H9 (cell line): ENCODE data around the gene BORCS6. TPM values are rescaled to one million over a fixed set of nuclear protein-coding genes. Genes with fewer than 3 reads are reported as not detected.

Source experiments
- DNase-seq: peaks from one replicate; pipeline ENCODE4 v3.0.0-alpha.2; 2017
- H2AFZ ChIP-seq: one replicate; pipeline ENCODE4 v1.6.1; 2013; ENCODE audit warnings: mild to moderate bottlenecking, low read length, control low read depth, moderate library complexity
- H2AK5ac ChIP-seq: 2 replicates; pipeline ENCODE4 v1.6.1; 2013; ENCODE audit warnings: low read length, control low read depth, mixed read lengths; ENCODE audit not compliant: insufficient read length
- H2BK120ac ChIP-seq: one replicate; pipeline ENCODE4 v1.6.1; 2013; ENCODE audit warnings: low read depth, mild to moderate bottlenecking, low read length, control low read depth, inconsistent platforms; ENCODE audit not compliant: poor library complexity, severe bottlenecking
- H2BK12ac ChIP-seq: 2 replicates; pipeline ENCODE4 v1.6.1; 2013; ENCODE audit warnings: low read length, control low read depth, mixed read lengths, low read depth; ENCODE audit not compliant: insufficient read length
- H2BK15ac ChIP-seq: 2 replicates; pipeline ENCODE4 v1.6.1; 2013; ENCODE audit warnings: low read depth, low read length, control low read depth
- H2BK20ac ChIP-seq: one replicate; pipeline ENCODE4 v1.6.1; 2013; ENCODE audit warnings: low read depth, mild to moderate bottlenecking, low read length, control low read depth, inconsistent platforms; ENCODE audit not compliant: poor library complexity, severe bottlenecking
- H2BK5ac ChIP-seq: 2 replicates; pipeline ENCODE4 v1.6.1; 2013; ENCODE audit warnings: low read length, control low read depth, mixed read lengths; ENCODE audit not compliant: insufficient read length
- H3K14ac ChIP-seq: 2 replicates; pipeline ENCODE4 v1.6.1; 2013; ENCODE audit warnings: low read length, control low read depth; ENCODE audit not compliant: insufficient read depth
- H3K18ac ChIP-seq: 2 replicates; pipeline ENCODE4 v1.6.1; 2013; ENCODE audit warnings: low read depth, mild to moderate bottlenecking, mixed read lengths, low read length, control low read depth; ENCODE audit not compliant: insufficient read length
- H3K23ac ChIP-seq: 2 replicates; pipeline ENCODE4 v1.6.1; 2013; ENCODE audit warnings: low read length, control low read depth, mixed read lengths, low read depth; ENCODE audit not compliant: insufficient read length
- H3K23me2 ChIP-seq: 2 replicates; pipeline ENCODE4 v1.6.1; 2013; ENCODE audit warnings: low read depth, mild to moderate bottlenecking, mixed read lengths, low read length, control low read depth; ENCODE audit not compliant: insufficient read length, poor library complexity, severe bottlenecking
- H3K27ac ChIP-seq: 2 replicates; pipeline ENCODE4 v1.5.1; 2013; ENCODE audit warnings: low read length, control low read depth, mixed read lengths, low read depth; ENCODE audit not compliant: insufficient read length
- H3K27me3 ChIP-seq: 2 replicates; pipeline ENCODE4 v1.6.1; 2013; ENCODE audit warnings: low read length, control low read depth, inconsistent platforms; ENCODE audit not compliant: insufficient read depth
- H3K4ac ChIP-seq: 2 replicates; pipeline ENCODE4 v1.6.1; 2013; ENCODE audit warnings: low read depth, mild to moderate bottlenecking, control low read depth, inconsistent platforms, low read length, moderate library complexity
- H3K4me1 ChIP-seq: 2 replicates; pipeline ENCODE4 v1.6.1; 2013; ENCODE audit warnings: low read length, control low read depth, inconsistent platforms; ENCODE audit not compliant: insufficient read depth
- H3K4me2 ChIP-seq: 2 replicates; pipeline ENCODE4 v1.6.1; 2013; ENCODE audit warnings: low read length, control low read depth, mixed read lengths; ENCODE audit not compliant: insufficient read length, insufficient read depth
- H3K56ac ChIP-seq: 2 replicates; pipeline ENCODE4 v1.6.1; 2013; ENCODE audit warnings: low read depth, mild to moderate bottlenecking, mixed read lengths, low read length, control low read depth; ENCODE audit not compliant: insufficient read length
- H3K79me1 ChIP-seq: 2 replicates; pipeline ENCODE4 v1.6.1; 2013; ENCODE audit warnings: low read depth, mild to moderate bottlenecking, moderate library complexity, low read length, control low read depth, inconsistent platforms; ENCODE audit not compliant: insufficient read depth, poor library complexity, severe bottlenecking
- H3K79me2 ChIP-seq: 2 replicates; pipeline ENCODE4 v1.6.1; 2013; ENCODE audit warnings: low read length, control low read depth, inconsistent platforms; ENCODE audit not compliant: insufficient read depth
- H3K9ac ChIP-seq: 2 replicates; pipeline ENCODE4 v1.6.1; 2013; ENCODE audit warnings: low read length, control low read depth, mixed read lengths; ENCODE audit not compliant: insufficient read length; ENCODE audit errors: extremely low read depth
- H3K9me3 ChIP-seq: one replicate; pipeline ENCODE4 v1.6.1; 2013; ENCODE audit warnings: low read depth, low read length, inconsistent platforms; ENCODE audit not compliant: control insufficient read depth
- H3T11ph ChIP-seq: one replicate; pipeline ENCODE4 v1.6.1; 2013; ENCODE audit warnings: mild to moderate bottlenecking, low read length, control low read depth, inconsistent platforms
- H4K20me1 ChIP-seq: one replicate; pipeline ENCODE4 v1.6.1; 2013; ENCODE audit not compliant: control insufficient read depth, insufficient read length, insufficient read depth
- H4K5ac ChIP-seq: 2 replicates; pipeline ENCODE4 v1.6.1; 2013; ENCODE audit warnings: low read depth, mild to moderate bottlenecking, mixed read lengths, low read length, control low read depth; ENCODE audit not compliant: insufficient read length
- H4K8ac ChIP-seq: replicated peaks from 2 replicates; pipeline ENCODE4 v1.6.1; 2013; ENCODE audit warnings: low read length, control low read depth, mixed read lengths, low read depth; ENCODE audit not compliant: insufficient read length
- H4K91ac ChIP-seq: 2 replicates; pipeline ENCODE4 v1.6.1; 2013; ENCODE audit warnings: low read depth, mild to moderate bottlenecking, moderate library complexity, mixed read lengths, low read length, control low read depth; ENCODE audit not compliant: insufficient read length
- H3K27ac Mint-ChIP-seq, 3 experiments: 2 replicates in 2 of 3; 3 replicates in 1 of 3; pipeline ENCODE4 v1.8.0; 2020 to 2021; ENCODE audit warnings: mixed read lengths in 3 of 3, mild to moderate bottlenecking in 1 of 3, moderate library complexity in 1 of 3
- H3K27me3 Mint-ChIP-seq: 2 replicates; pipeline ENCODE4 v1.8.0; 2021; ENCODE audit warnings: low read depth, mild to moderate bottlenecking, moderate library complexity, mixed read lengths
- H3K36me3 Mint-ChIP-seq, 3 experiments: 2 replicates in 2 of 3; 3 replicates in 1 of 3; pipeline ENCODE4 v1.8.0; 2020 to 2021; ENCODE audit warnings: low read depth in 3 of 3, mixed read lengths in 3 of 3; ENCODE audit not compliant: insufficient read depth in 1 of 3
- H3K4me1 Mint-ChIP-seq, 2 experiments: 2 replicates each; pipeline ENCODE4 v1.8.0; 2020; ENCODE audit warnings: mixed read lengths in 2 of 2
- H3K4me3 Mint-ChIP-seq, 2 experiments: 2 replicates in 1 of 2; 3 replicates in 1 of 2; pipeline ENCODE4 v1.8.0; 2020 to 2021; ENCODE audit warnings: mild to moderate bottlenecking in 2 of 2, mixed read lengths in 2 of 2, moderate library complexity in 1 of 2
- H3K9me3 Mint-ChIP-seq, 2 experiments: 2 replicates in 1 of 2; 3 replicates in 1 of 2; pipeline ENCODE4 v1.8.0; 2020; ENCODE audit warnings: mild to moderate bottlenecking in 2 of 2, mixed read lengths in 2 of 2, moderate library complexity in 1 of 2
- WGBS: extraction: QIAGEN DNeasy Blood & Tissue Kit; methylation state at CpG from one replicate; pipeline ENCODE4 v1.1.7; 2013; ENCODE audit warnings: missing lambda C conversion rate, low lambda C conversion rate, mixed read lengths; ENCODE audit not compliant: insufficient read length; ENCODE audit errors: extremely low coverage; 5-methylcytosine and 5-hydroxymethylcytosine counted together
- total RNA-seq: library from RNA; stranded (reverse); gene quantifications from 2 replicates; pipeline ENCODE4 v1.2.1, GENCODE V29; 2021
- TF ChIP-seq, protein P1 (sequence below): fragments of 200-600 bp; sonication (generic); conservative IDR thresholded peaks from 3 replicates; pipeline ENCODE4 v1.8.0; 2021; ENCODE audit warnings: antibody characterized with exemption, mild to moderate bottlenecking

BORCS6 gene
- total RNA-seq, 1 experiment from 2014 or later: 3.1 TPM

DNA sequence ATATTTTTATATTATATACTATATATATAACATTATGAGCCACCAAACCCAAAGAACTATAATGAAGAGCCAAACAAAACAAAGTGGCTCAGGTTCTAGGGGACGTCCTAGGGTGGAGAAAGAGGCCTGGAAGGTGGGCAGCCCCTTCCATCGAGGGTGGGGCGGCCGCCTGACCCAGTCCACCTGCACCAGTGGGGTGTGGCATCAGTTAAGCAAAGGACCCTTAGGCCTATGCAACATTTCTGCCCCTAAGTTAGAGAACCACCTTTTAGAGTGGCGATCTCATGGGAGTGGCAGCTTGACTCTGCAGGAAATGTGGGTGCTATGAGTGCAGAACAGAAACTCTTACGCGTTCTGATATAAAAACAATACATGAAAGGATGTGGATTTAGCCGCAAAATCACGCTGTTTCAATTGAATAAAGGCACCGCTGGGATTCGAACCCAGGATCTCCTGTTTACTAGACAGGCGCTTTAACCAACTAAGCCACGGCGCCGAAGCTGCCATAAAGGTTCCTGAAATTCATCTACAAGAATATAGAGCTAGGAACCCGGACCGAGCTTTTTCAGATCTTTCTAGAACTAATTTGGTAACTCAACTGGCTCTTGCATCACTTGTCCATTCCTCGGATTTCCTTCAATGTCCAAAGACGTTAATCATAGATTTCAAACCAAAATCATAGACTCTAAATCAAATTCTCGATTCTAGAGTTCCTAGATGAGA lies 36.0 kb upstream of the BORCS6 start:
- no peak overlapping the region for H2AFZ ChIP-seq
- peaks cover 22 to 45% (median 32%) of the 10 kb centered on the region in 3 experiments; a peak in 6 of 7 replicates for H3K36me3 Mint-ChIP-seq
- DNase-seq: peak; percentile 82
- H3K79me2 ChIP-seq: no peaks in the 10 kb centered on the region
- H2BK15ac ChIP-seq: no peak overlapping the region
- no peaks in the 10 kb centered on the region for H3K79me1 ChIP-seq
- H3K18ac ChIP-seq: no peak overlapping the region
- no peak overlapping the region for H3K14ac ChIP-seq
- peaks cover 10% of the 10 kb centered on the region for H3K23me2 ChIP-seq
- H2BK5ac ChIP-seq: no peak overlapping the region
- H3K4me1 ChIP-seq: no peaks in the 10 kb centered on the region
- H3K4me3 Mint-ChIP-seq: peak overlapping the region; percentile 76 to 89
- H3K27me3 Mint-ChIP-seq: peaks cover 23% of the 10 kb centered on the region
- H2BK120ac ChIP-seq: no peak overlapping the region
- TF ChIP-seq, protein P1, sequence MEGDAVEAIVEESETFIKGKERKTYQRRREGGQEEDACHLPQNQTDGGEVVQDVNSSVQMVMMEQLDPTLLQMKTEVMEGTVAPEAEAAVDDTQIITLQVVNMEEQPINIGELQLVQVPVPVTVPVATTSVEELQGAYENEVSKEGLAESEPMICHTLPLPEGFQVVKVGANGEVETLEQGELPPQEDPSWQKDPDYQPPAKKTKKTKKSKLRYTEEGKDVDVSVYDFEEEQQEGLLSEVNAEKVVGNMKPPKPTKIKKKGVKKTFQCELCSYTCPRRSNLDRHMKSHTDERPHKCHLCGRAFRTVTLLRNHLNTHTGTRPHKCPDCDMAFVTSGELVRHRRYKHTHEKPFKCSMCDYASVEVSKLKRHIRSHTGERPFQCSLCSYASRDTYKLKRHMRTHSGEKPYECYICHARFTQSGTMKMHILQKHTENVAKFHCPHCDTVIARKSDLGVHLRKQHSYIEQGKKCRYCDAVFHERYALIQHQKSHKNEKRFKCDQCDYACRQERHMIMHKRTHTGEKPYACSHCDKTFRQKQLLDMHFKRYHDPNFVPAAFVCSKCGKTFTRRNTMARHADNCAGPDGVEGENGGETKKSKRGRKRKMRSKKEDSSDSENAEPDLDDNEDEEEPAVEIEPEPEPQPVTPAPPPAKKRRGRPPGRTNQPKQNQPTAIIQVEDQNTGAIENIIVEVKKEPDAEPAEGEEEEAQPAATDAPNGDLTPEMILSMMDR: no peak
- no peak overlapping the region for H3K27ac ChIP-seq
- H3K9me3 Mint-ChIP-seq: peaks cover 14 to 15% of the 10 kb centered on the region in 2 experiments; a peak in 4 of 5 replicates
- H3K27ac Mint-ChIP-seq: peak overlapping the region; percentile 78 to 98 (median 90)
- no peak overlapping the region for H2AK5ac ChIP-seq
- H3K23ac ChIP-seq: no peak overlapping the region
- H2BK12ac ChIP-seq: no peak overlapping the region
- no peak overlapping the region for H3T11ph ChIP-seq
- H3K4ac ChIP-seq: no peak overlapping the region; the same call in 1 of the 2 replicates
- H4K5ac ChIP-seq: no peak overlapping the region
- H3K4me1 Mint-ChIP-seq: peaks cover 12 to 22% of the 10 kb centered on the region in 2 experiments
- H2BK20ac ChIP-seq: no peak overlapping the region
- WGBS: no CpG with 5 or more reads among the region's 20 CpGs
- no peak overlapping the region for H3K56ac ChIP-seq
- H3K9ac ChIP-seq: peak overlapping the region; percentile 62
- no peaks in the 10 kb centered on the region for H3K9me3 ChIP-seq
- H3K4me2 ChIP-seq: peak overlapping the region; percentile 57
- no peaks in the 10 kb centered on the region for H4K20me1 ChIP-seq
- H4K8ac ChIP-seq: no peak overlapping the region
- H4K91ac ChIP-seq: no peak overlapping the region
- no peaks in the 10 kb centered on the region for H3K27me3 ChIP-seq
